Neural crest cell (in vitro differentiated cells): ENCODE measurements around the gene TIAM1. TPM values are rescaled to one million over a fixed set of nuclear protein-coding genes. Genes with fewer than 3 reads are reported as not detected.

Experiments
- DNase-seq: peaks from one replicate; pipeline ENCODE4 v3.0.0; 2021; ENCODE audit warnings: low read depth, mixed read lengths, low spot score
- H3K27ac Mint-ChIP-seq: one replicate; pipeline ENCODE4 v1.8.0; 2021; ENCODE audit warnings: mild to moderate bottlenecking, mixed read lengths; ENCODE audit not compliant: unreplicated experiment
- H3K27me3 Mint-ChIP-seq: 2 replicates; pipeline ENCODE4 v1.8.0; 2021; ENCODE audit warnings: low read depth, mild to moderate bottlenecking, mixed read lengths
- H3K36me3 Mint-ChIP-seq: 2 replicates; pipeline ENCODE4 v1.8.0; 2021; ENCODE audit warnings: low read depth, mild to moderate bottlenecking, mixed read lengths
- H3K4me1 Mint-ChIP-seq: 2 replicates; pipeline ENCODE4 v1.8.0; 2021; ENCODE audit warnings: mixed read lengths
- H3K4me3 Mint-ChIP-seq: one replicate; pipeline ENCODE4 v1.8.0; 2021; ENCODE audit warnings: mild to moderate bottlenecking, mixed read lengths
- H3K9me3 Mint-ChIP-seq: 2 replicates; pipeline ENCODE4 v1.8.0; 2021; ENCODE audit warnings: mixed read lengths
- CTCF ChIP-seq: fragments of 200-600 bp; sonication (generic); conservative IDR thresholded peaks from 2 replicates; pipeline ENCODE4 v1.5.0; 2021; ENCODE audit warnings: antibody characterized with exemption, mild to moderate bottlenecking
- total RNA-seq: library from RNA; stranded (reverse); gene quantifications from 2 replicates; pipeline ENCODE4 v1.2.1, GENCODE V29; 2021

TIAM1 gene
- total RNA-seq, 1 donor from 2014 or later = 53.6 TPM

- H3K4me1 Mint-ChIP-seq = no peaks in the 10 kb centered on the region
- H3K27me3 Mint-ChIP-seq = no peaks in the 10 kb centered on the region
- H3K27ac Mint-ChIP-seq = no peak overlapping the region
- no peak for TF ChIP-seq CTCF
- no peak for DNase-seq
- H3K36me3 Mint-ChIP-seq = no peaks in the 10 kb centered on the region
- H3K9me3 Mint-ChIP-seq = no peaks in the 10 kb centered on the region
- no peak overlapping the region for H3K4me3 Mint-ChIP-seq
Measured at GRCh38 chr21:31072533-31072932, 271.5 kb downstream of the TIAM1 start.
